ENCODE results near the gene GCNT1.

- TF ChIP-seq CTCF (IDR thresholded peaks at IDR 0.05; ENCODE audit: borderline replicate concordance, extremely low read depth, low read length, poor library complexity, severe bottlenecking): no peak
- no peak for TF ChIP-seq EZH2 (IDR thresholded peaks at IDR 0.05; ENCODE audit: borderline replicate concordance, low read depth, low read length, severe bottlenecking)
Measured at GRCh38 chr9:76545191-76545590, 86.2 kb downstream of the GCNT1 start.
